SK-N-SH (cell line): ENCODE data around the gene BEGAIN. TPM values are rescaled to one million over a fixed set of nuclear protein-coding genes. Genes with fewer than 3 reads are reported as not detected.

Experiments
- CTCF ChIA-PET: fragments of 300-600, 350-600 bp; formaldehyde crosslinking; extraction: SDS; loops from one replicate; lab custom pipeline; 2021; lab: Yijun Ruan, JAX
- POLR2A ChIA-PET: fragments of 350-600 bp; sonication (Branson Sonifier 250); formaldehyde crosslinking; extraction: SDS; loops from one replicate; lab custom pipeline; 2020; ENCODE audit warnings: antibody characterized with exemption, inconsistent platforms; lab: Yijun Ruan, JAX
- DNase-seq: peaks from one replicate; pipeline ENCODE4 v3.0.0; 2012
- H2AFZ ChIP-seq: fragments of 200-600 bp; sonication (generic); 2 replicates; pipeline ENCODE4 v1.8.1; 2016; ENCODE audit warnings: antibody characterized with exemption, mild to moderate bottlenecking, low read depth
- H3F3A ChIP-seq: fragments of 200-600 bp; sonication (generic); replicated peaks from 2 replicates; pipeline ENCODE3; 2016; ENCODE audit warnings: antibody characterized with exemption, mild to moderate bottlenecking; ENCODE audit not compliant: insufficient read depth
- H3K27ac ChIP-seq, 2 experiments: fragments of 200-500 bp in 1 of 2; fragments of 200-600 bp in 1 of 2; sonication (Bioruptor generic) in 1 of 2; sonication (generic), shearing (Covaris generic) in 1 of 2; 2 replicates each; pipeline versions ENCODE4 v1.5.1 to v1.6.1; 2014 to 2016; ENCODE audit warnings: low read depth in 2 of 2, inconsistent platforms in 1 of 2, low read length in 1 of 2, mild to moderate bottlenecking in 1 of 2, mixed read lengths in 1 of 2
- H3K27me3 ChIP-seq: fragments of 200-600 bp; sonication (generic), shearing (Covaris generic); 2 replicates; pipeline ENCODE4 v1.6.1; 2016; ENCODE audit warnings: mixed run types; ENCODE audit not compliant: insufficient read depth
- H3K36me3 ChIP-seq, 2 experiments: fragments of 200-500 bp in 1 of 2; fragments of 200-600 bp in 1 of 2; sonication (Bioruptor generic) in 1 of 2; sonication (generic) in 1 of 2; replicated peaks in 1 of 2; 2 replicates each; pipeline versions ENCODE3 to v1.5.1; 2014 to 2016; ENCODE audit warnings: low read length in 1 of 2, mild to moderate bottlenecking in 1 of 2; ENCODE audit not compliant: insufficient read depth in 2 of 2, control insufficient read depth in 1 of 2
- H3K4me1 ChIP-seq, 2 experiments: fragments of 200-500 bp in 1 of 2; fragments of 200-600 bp in 1 of 2; sonication (Bioruptor generic) in 1 of 2; sonication (generic), shearing (Covaris generic) in 1 of 2; 2 replicates each; pipeline versions ENCODE4 v1.5.1 to v1.6.1; 2014 to 2016; ENCODE audit warnings: low read depth in 1 of 2, low read length in 1 of 2, mixed run types in 1 of 2; ENCODE audit not compliant: insufficient read depth in 2 of 2, control insufficient read depth in 1 of 2
- H3K4me2 ChIP-seq: fragments of 200-600 bp; sonication (generic), shearing (Covaris generic); 2 replicates; pipeline ENCODE4 v1.6.1; 2017; ENCODE audit warnings: mixed run types
- H3K4me3 ChIP-seq, 2 experiments: fragments of 200-500 bp in 1 of 2; fragments of 200-600 bp in 1 of 2; sonication (Bioruptor generic) in 1 of 2; sonication (generic), shearing (Covaris generic) in 1 of 2; 2 replicates each; pipeline versions ENCODE4 v1.5.1 to v1.8.1; 2014 to 2016; ENCODE audit warnings: low read depth in 2 of 2, inconsistent platforms in 1 of 2, low read length in 1 of 2, mild to moderate bottlenecking in 1 of 2, mixed read lengths in 1 of 2, moderate library complexity in 1 of 2
- H3K79me2 ChIP-seq: fragments of 200-600 bp; sonication (generic); 2 replicates; pipeline ENCODE4 v1.8.1; 2017; ENCODE audit warnings: mild to moderate bottlenecking; ENCODE audit not compliant: insufficient read depth
- H3K9ac ChIP-seq: fragments of 200-600 bp; sonication (generic); 2 replicates; pipeline ENCODE4 v1.6.1; 2017; ENCODE audit warnings: mixed run types
- H3K9me2 ChIP-seq: fragments of 200-600 bp; sonication (generic); 2 replicates; pipeline ENCODE4 v1.6.1; 2017; ENCODE audit warnings: mixed run types
- H3K9me3 ChIP-seq: fragments of 200-600 bp; sonication (generic); 2 replicates; pipeline ENCODE4 v1.6.1; 2017; ENCODE audit warnings: mixed run types, mild to moderate bottlenecking, moderate library complexity
- H4K20me1 ChIP-seq: fragments of 200-600 bp; sonication (generic); 2 replicates; pipeline ENCODE4 v1.6.1; 2017; ENCODE audit warnings: mild to moderate bottlenecking, mixed run types; ENCODE audit not compliant: insufficient read depth
- CHD2 ChIP-seq: fragments of 150-350 bp; IDR thresholded peaks from 2 replicates; pipeline ENCODE4 v1.6.1; 2018; ENCODE audit warnings: low read length; ENCODE audit not compliant: partially characterized antibody
- EP300 ChIP-seq, 2 experiments: IDR thresholded peaks; 2 replicates each; pipeline versions ENCODE4 v1.4.0 to v1.6.1; 2012; ENCODE audit warnings: borderline replicate concordance in 1 of 2, low read depth in 1 of 2, low read length in 1 of 2
- GABPA ChIP-seq: IDR thresholded peaks from 2 replicates; pipeline ENCODE4 v1.4.0; 2012; ENCODE audit warnings: low read depth, mild to moderate bottlenecking
- JUND ChIP-seq: IDR thresholded peaks from 2 replicates; pipeline ENCODE4 v1.4.0; 2012
- RAD21 ChIP-seq: IDR thresholded peaks from 2 replicates; pipeline ENCODE4 v1.6.1; 2012; ENCODE audit warnings: mild to moderate bottlenecking, low read length
- RCOR1 ChIP-seq: fragments of 150-350 bp; IDR thresholded peaks from 2 replicates; pipeline ENCODE4 v1.6.1; 2017; ENCODE audit warnings: antibody characterized with exemption, low read length
- REST ChIP-seq: IDR thresholded peaks from 2 replicates; pipeline ENCODE4 v1.6.1; 2012; ENCODE audit warnings: mild to moderate bottlenecking, low read depth, low read length, moderate library complexity
- RXRA ChIP-seq: IDR thresholded peaks from 2 replicates; pipeline ENCODE4 v1.4.0; 2012; ENCODE audit warnings: low read depth, mild to moderate bottlenecking, borderline replicate concordance
- SIN3A ChIP-seq: IDR thresholded peaks from 2 replicates; pipeline ENCODE4 v1.6.1; 2012; ENCODE audit warnings: low read depth, mild to moderate bottlenecking, low read length, moderate library complexity, borderline replicate concordance
- SMC3 ChIP-seq: IDR thresholded peaks from 2 replicates; pipeline ENCODE4 v1.6.1; 2012; ENCODE audit warnings: low read depth, low read length, improper control_type of control experiment
- YY1 ChIP-seq: IDR thresholded peaks from 2 replicates; pipeline ENCODE4 v1.4.0; 2012; ENCODE audit warnings: low read depth, mild to moderate bottlenecking
- ZBTB33 ChIP-seq: IDR thresholded peaks from 2 replicates; pipeline ENCODE4 v1.4.0; 2012; ENCODE audit warnings: low read depth, borderline replicate concordance
- WGBS: methylation state at CpG from one replicate; pipeline ENCODE4 v1.1.6; 2017; ENCODE audit warnings: low lambda C conversion rate; 5-methylcytosine and 5-hydroxymethylcytosine counted together
- polyA plus RNA-seq, 3 experiments: library from polyadenylated mRNA; depleted of rRNA; stranded (reverse); fragments of >200 nt; gene quantifications; 2 replicates each; pipeline ENCODE4 v1.2.3, GENCODE V29; 2012
- TF ChIP-seq, protein P1 (sequence below): fragments of 150-350 bp; IDR thresholded peaks from 2 replicates; pipeline ENCODE4 v1.6.1; 2017; ENCODE audit warnings: antibody characterized with exemption, low read length, low read depth, borderline replicate concordance

Gene BEGAIN
- polyA plus RNA-seq, 1 of the 3 experiments (the other 2 are of a cell fraction): 4.2 TPM

GRCh38 chr14:100622224-100622623 is 35.0 kb upstream of the BEGAIN start:
- DNase-seq: peak; percentile 10
- no peak overlapping the region for H3K4me3 ChIP-seq

GRCh38 chr14:100621806-100622205 is 34.6 kb upstream of the BEGAIN start:
- Histone ChIP-seq H2AFZ (no peak overlapping the region), H3K79me2 (no peaks in the 10 kb centered on the region), H3K4me2 (no peak overlapping the region), H3K27ac (no peak overlapping the region), H3K27me3 (no peaks in the 10 kb centered on the region), H3K9me3 (no peaks in the 10 kb centered on the region), H3F3A (no peaks in the 10 kb centered on the region), H3K9me2 (no peaks in the 10 kb centered on the region), H3K4me1 (peaks cover 0 to 41% of the 10 kb centered on the region in 2 experiments; a peak in 1 of 4 replicates), H4K20me1 (no peaks in the 10 kb centered on the region), H3K4me3 (no peak overlapping the region), H3K36me3 (no peaks in the 10 kb centered on the region), H3K9ac (no peak overlapping the region)
- TF ChIP-seq SMC3: no peak
- CTCF ChIA-PET: no interaction called here
- 77% methylated on average over 14 of the region's 14 CpGs for WGBS
- peak; percentile 52 for DNase-seq
- POLR2A ChIA-PET: no interaction called here

More at GRCh38 chr14:100622224-100622623, 35.0 kb upstream of the BEGAIN start:
- H4K20me1 ChIP-seq: no peaks in the 10 kb centered on the region
- H2AFZ ChIP-seq: no peak overlapping the region
- H3K27ac ChIP-seq: no peak overlapping the region; a peak in 1 of 4 replicates
- H3K27me3 ChIP-seq: no peaks in the 10 kb centered on the region
- WGBS: 87% methylated on average over 6 of the region's 8 CpGs
- H3K4me1 ChIP-seq: peaks cover 0 to 38% of the 10 kb centered on the region in 2 experiments; a peak in 1 of 4 replicates
- H3K9me2 ChIP-seq: no peaks in the 10 kb centered on the region
- H3K36me3 ChIP-seq: no peaks in the 10 kb centered on the region
- TF ChIP-seq RXRA (no peak), ZBTB33 (no peak)
- TF ChIP-seq, protein P1, sequence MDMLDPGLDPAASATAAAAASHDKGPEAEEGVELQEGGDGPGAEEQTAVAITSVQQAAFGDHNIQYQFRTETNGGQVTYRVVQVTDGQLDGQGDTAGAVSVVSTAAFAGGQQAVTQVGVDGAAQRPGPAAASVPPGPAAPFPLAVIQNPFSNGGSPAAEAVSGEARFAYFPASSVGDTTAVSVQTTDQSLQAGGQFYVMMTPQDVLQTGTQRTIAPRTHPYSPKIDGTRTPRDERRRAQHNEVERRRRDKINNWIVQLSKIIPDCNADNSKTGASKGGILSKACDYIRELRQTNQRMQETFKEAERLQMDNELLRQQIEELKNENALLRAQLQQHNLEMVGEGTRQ: no peak
- H3F3A ChIP-seq: no peaks in the 10 kb centered on the region
- CTCF ChIA-PET: interaction anchor here (1.3 kb wide), 1 partner anchor 205 kb away, joined by 6 read pairs; no protein-coding TSS in a partner anchor
- no peaks in the 10 kb centered on the region for H3K9me3 ChIP-seq
- no peak overlapping the region for H3K4me2 ChIP-seq
- POLR2A ChIA-PET: interaction anchor here (0.6 kb wide), 1 partner anchor 200 kb away, joined by 4 read pairs; no protein-coding TSS in a partner anchor
- no peak overlapping the region for H3K9ac ChIP-seq
- H3K79me2 ChIP-seq: no peaks in the 10 kb centered on the region

DNA sequence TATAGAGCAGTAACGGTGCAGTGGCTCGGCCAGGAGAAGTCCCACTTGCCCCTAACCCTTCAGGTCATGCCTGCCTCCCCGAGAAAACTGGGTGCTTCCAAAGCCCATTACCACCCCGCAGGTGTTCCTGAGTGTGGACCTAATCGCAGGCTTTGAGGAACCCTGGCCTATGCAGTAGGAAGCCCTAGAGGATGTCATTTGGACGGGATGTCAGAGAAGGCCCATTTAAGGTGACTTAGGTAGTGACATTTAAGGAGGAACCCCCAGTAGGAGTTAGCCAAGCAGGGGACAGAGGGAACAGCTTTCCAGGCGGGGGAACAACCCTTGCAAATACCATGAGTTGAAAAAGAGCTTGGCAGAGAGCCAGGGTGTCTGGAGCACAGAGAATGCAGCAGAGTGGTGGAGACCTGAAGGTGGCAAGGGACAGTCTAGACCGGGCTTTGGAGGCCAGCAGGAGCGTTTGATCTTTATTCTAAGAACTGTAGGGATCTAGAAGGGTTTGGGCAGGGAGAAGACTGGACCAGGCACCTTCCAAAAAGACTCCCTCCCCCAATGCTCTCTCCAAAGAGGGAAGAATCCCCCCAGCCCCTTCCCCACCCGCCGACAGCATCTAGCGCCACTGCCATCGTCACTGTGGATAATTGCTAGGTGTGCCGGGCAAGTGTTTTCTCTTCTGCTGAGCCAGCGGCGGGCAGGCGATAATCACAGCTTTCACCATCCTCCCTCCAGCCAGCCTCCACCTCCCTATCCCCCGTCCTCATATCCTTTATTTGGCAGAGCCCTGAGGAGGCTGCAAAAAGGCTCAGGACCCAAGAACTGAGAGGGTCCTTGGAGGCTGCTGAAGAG is 33.3 kb upstream of the BEGAIN start:
- no peak overlapping the region for H3K27ac ChIP-seq
- H3K27me3 ChIP-seq: no peaks in the 10 kb centered on the region
- H3K4me1 ChIP-seq: peaks cover 0 to 41% of the 10 kb centered on the region in 2 experiments; a peak in 1 of 4 replicates
- no peaks in the 10 kb centered on the region for H4K20me1 ChIP-seq
- no peaks in the 10 kb centered on the region for H3K79me2 ChIP-seq
- H3K36me3 ChIP-seq: no peaks in the 10 kb centered on the region
- ChIA-PET POLR2A (interaction anchor here (0.7 kb wide), 1 partner anchor 199 kb away, joined by 3 read pairs; no protein-coding TSS in a partner anchor), CTCF (no interaction called here)
- DNase-seq: peak; percentile 58
- WGBS: 68% methylated on average over 17 of the region's 18 CpGs
- no peaks in the 10 kb centered on the region for H3K9me2 ChIP-seq
- no peak overlapping the region for H3K4me3 ChIP-seq
- H3K9ac ChIP-seq: no peak overlapping the region
- no peaks in the 10 kb centered on the region for H3K9me3 ChIP-seq
- H2AFZ ChIP-seq: no peak overlapping the region
- no peaks in the 10 kb centered on the region for H3F3A ChIP-seq
- H3K4me2 ChIP-seq: no peak overlapping the region
- no peak for TF ChIP-seq GABPA
- TF ChIP-seq SIN3A: no peak
- no peak for TF ChIP-seq RCOR1
- TF ChIP-seq RAD21: no peak
- TF ChIP-seq YY1: no peak
- TF ChIP-seq RXRA: no peak
- no peak for TF ChIP-seq REST
- no peak for TF ChIP-seq JUND
- TF ChIP-seq EP300 (IDR thresholded peaks at IDR 0.05; ENCODE audit: borderline replicate concordance in 1 of 2, low read depth in 1 of 2, low read length in 1 of 2): no peak
- no peak for TF ChIP-seq CHD2
